Fibroblast of skin of left biceps (primary cell): Measurements from ENCODE around the gene FOLR3.
"Not testable (repeated sequence)": the region's sequence is repeated elsewhere in the genome, so short reads cannot be mapped to it uniquely, and the experiment has no call there.

ENCODE experiments used
- DNase-seq, 2 experiments: peaks; one replicate each; pipeline ENCODE4 v3.0.0-alpha.2; 2013; ENCODE audit warnings: low read depth in 2 of 2

The FOLR3 gene

DNA sequence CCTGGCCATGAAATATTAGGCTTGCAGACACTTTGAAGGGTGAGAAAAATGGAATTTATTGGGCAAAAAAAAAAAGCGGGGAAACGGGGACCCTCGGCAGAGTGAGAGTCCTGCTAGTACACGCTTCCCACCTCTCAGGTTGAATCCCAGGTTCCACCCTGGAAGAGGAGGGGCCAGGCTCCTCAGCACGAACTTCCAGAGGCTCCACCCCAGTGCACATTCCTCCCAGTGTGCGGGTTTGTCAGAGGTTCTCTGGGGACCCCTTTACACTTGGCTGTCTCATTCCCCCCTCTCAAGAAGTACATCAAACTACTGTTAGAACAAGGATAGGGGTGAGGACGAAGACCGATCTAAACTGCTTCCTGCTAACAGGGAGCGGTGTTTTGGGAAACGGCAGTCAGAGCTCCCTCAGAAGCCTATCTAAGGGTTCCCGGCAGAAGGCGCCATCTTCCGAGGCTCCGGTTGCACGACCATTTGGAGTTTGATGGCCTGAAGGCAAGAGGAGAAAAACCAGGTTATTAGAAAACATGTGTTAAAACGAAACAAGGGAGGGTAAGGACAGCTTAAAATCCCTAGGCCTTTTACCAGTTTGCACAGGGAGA lies 27.5 kb downstream of the FOLR3 start:
- DNase-seq: no peak

DNA sequence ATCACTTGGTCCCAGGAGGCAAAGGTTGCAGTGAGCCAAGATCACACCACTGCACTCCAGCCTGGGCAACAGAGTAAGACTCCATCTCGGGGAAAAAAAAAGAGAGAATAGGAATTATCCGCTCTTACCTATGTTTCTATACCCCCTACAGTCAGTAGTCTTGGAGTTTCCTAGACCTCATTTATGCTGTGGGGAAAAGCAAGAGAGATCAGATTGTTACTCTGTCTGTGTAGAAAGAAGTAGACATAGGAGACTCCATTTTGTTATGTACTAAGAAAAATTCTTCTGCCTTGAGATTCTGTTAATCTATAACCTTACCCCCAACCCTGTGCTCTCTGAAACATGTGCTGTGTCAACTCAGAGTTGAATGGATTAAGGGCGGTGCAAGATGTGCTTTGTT lies 28.7 kb downstream of the FOLR3 start:
- not testable (repeated sequence) for DNase-seq

DNA sequence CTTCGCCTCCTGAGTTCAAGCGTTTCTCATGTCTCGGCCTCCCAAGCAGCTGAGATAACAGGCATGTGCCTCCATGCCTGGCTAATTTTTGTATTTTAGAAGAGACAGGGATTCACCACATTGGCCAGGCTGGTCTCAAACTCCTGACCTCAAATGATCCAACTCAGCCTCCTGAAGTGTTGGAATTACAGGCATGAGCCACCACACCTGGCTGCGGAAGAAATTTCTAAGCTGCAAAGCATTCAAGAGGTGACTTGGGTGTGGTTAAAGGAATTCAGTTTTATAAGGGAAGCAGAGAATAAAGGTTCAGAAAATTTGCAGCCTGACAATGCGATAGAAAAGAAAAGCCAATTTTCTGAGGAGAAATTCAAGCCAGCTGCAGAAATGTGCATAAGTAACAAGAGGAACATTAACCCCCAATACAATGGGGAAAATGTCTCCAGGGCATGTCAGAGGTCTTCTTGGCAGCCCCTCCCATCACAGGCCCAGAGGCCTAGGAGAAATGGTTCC lies 33.6 kb downstream of the FOLR3 start:
- DNase-seq: not testable (repeated sequence)

DNA sequence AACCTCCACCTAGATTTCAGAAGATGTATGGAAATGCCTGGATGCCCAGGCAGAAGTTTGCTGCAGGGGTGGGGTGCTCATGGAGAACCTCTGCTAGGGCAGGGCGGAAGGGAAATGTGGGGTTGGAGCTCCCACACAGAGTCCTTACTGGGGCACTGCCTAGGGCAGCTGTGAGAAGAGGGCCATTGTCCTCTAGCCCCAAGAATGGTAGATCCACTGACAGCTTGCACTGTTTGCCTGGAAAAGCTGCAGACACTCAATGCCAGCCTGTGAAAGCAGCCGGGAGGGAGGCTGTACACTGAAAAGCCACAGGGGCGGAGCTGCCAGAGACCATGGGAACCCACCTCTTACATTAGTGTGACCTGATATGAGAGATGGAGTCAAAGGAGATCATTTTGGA lies 34.2 kb downstream of the FOLR3 start:
- DNase-seq: not testable (repeated sequence)

DNA sequence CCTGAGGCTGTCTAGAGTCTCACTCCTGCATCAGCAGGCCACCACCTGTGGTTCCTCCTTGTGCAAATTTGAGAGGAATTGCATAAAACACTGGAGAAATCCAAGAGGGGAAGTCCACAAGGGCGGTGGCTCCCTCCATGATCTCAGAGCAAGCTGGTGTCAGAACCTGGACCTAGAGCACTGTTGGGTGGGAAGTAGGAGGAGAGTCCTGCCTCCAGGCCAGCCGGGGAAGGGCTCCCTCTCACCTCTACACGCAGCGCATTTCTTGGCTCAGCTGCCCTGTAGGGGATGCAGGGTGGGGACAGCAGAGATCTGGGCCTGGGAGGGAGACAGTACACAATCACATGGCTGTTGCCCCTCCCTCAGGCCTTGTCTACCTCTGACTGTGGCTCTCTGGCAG lies 36.5 kb downstream of the FOLR3 start:
- DNase-seq: not testable (repeated sequence)

DNA sequence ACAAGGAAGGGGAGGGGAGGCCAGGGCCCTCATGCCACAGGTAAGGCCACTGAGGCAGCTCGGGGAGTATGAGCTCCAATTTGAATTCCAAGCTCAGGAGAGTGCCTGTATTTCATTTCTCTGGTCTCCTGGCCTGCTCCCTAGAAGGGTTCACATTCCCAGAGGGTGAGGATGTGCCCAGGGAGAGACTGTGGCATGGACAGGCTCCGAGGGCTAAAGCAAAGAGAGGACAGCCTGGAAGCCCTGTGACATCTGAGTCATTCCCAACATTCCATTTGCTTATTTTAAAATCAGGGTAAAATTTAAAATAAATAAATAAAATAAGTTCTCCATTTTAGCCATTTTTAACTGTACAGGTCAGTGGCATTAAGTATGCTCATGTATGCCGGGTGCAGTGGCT lies 37.8 kb downstream of the FOLR3 start:
- DNase-seq: no peak

DNA sequence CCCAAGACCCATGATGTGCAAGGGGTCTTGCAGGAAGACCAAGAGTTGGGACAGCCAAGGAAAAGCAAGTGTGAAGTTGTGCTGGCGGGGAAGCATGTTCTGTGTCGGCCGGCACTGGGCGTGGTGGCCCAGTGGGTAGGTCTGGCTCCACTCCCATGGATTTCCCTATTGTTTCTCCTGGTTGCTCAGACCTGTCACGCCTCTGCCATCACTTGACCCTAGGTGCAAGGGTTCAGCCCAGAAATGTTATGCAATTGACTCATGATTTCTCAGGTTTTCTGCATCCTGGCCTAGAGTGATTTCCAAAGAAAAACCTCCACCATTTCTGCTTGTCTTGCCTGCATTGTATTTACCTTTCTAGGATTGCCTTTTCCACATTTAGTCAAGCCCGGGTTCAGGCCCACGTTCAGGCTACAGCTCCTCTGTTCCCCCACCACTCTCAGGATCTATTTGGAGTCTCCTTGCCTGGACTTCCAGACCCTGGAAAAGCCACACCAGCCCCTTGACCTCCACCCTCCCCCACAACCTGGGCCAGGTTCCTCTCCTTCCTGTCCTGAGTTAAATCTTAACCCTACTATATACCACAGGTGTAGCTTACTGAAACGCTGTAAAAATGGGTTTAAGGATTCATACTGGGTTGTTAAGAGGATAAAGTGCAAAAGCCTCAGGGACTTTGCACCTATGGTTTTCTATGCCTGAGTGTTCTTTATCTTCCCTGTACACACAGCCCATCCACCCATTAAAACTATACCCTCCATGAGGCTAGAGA lies 39.0 kb downstream of the FOLR3 start:
- no peak for DNase-seq

DNA sequence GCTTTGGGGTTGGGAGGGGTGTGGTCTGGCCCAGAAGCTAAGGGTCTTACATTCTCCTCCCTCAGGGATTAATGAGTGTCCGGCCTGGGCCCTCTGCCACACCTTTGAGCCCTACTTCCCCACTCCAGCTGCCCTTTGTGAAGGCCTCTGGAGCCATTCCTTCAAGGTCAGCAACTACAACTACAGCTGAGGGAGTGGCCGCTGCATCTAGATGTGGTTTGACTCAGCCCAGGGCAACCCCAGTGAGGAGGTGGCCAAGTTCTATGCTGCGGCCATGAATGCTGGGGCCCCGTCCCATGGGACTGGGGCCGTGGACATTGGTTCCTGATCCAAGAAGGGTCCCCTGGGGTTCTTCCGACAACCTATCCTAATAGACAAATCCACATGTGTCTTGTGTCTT lies 42.1 kb downstream of the FOLR3 start:
- DNase-seq: no peak

DNA sequence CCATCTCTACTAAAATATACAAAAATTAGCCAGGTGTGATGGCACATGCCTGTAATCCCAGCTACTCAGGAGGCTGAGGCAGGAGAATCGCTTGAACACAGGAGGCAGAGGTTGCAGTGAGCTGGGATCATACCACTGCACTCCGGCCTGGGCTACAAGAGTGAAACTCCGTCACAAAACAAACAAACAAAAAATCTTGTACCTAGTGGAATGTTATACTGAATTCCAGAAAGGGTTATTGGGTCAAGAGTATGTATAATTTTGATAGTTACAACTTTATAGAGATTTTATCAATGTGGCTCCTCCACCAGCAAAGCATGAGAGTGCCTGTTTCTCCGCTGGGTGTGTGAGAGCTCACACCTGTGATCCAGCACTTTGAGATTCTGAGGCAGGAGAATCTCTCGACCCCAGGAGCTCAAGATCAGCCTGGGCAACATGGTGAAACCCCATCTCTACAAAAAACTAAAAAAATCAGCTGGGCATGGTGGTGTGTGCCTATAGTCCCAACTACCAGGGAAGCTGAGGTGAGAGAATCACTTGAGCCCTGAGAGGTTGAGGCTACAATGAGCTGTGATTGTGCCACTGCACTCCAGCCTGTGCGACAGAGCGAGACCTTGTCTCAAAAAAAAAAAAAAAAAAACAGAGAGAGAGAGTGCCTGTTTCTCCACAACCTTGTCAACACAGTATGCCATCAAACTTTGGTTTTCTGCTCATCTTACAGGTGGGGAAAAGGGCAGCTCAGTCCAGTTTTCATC lies 43.7 kb downstream of the FOLR3 start:
- DNase-seq: no peak

DNA sequence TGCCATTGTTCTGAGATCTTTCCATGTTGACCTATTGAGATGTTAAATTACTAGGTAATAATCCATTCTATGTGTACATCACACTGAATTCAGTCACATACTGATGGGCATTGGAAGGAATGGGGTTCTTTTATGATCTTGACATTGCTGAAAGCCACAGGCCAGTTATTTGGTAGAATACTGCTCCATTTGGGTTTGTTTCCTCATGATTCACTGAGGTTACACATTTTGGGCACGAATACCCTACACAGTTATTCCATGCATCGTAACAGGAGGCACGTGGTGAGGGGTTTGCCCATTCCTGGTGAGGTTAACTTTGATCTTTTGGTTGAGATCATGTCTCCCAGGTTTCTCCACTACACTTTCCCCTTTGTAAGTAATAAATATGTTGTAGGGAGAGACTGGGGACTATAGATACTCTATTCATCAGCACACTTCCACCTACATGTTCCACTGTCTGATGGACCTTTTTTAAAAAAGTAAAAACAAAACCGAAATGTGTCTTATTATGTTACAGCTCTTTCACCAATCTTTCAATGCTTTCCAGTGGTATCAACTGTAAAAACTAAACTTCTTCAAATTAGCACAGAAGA lies 44.4 kb downstream of the FOLR3 start:
- DNase-seq: no peak

DNA sequence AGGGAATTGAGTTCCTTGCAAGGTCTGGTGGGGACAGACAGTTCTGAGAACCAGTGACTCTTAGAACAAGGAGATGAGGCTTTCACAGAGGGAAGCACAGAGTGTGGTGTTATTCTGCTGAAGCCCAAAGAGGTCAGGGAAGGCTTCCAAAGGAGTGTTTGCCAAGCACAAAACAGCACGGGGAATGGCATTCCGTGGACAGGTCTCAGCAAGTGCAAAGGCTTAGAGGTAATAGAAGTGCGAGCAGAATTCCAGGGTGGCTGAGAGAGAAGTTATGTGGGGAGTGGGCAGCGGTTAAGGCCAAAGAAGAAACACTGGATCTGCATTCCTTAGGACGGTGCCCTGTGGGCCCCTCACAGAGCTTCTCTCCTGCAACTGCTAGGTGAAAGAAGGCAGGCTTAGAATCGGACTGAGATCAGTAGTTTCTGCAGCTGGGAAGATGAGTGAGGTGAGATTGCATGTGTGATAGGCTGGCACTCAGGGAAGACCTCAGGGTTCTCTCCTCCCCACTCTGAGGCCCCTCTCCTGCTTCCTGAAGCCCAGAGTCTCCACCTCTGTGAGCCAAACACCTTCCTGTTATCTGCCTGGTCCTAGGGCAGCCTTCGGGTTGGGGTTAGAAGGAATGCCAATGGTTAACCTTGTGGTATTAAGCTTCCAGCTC lies 45.5 kb downstream of the FOLR3 start:
- not testable (repeated sequence) for DNase-seq

DNA sequence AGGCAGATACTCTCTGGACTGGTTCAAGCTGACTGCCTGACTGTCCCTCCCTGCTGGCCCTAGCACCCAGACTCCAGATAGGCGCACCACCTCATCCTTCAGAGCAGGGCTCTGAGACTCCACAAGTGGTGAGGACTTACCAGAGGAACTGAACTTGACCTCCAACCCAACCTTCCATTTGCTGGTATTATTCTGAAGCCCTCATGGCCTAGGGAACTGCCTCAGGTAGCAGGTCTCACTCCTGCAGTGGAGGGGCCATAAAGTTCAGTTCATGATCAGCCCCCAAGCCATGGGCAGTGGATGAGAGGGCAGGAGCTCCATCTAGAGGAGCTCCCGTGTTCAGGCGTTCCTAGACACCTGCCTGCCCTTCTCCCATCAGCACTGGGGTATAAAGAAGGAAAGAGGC lies 46.0 kb downstream of the FOLR3 start:
- DNase-seq: not testable (repeated sequence)

DNA sequence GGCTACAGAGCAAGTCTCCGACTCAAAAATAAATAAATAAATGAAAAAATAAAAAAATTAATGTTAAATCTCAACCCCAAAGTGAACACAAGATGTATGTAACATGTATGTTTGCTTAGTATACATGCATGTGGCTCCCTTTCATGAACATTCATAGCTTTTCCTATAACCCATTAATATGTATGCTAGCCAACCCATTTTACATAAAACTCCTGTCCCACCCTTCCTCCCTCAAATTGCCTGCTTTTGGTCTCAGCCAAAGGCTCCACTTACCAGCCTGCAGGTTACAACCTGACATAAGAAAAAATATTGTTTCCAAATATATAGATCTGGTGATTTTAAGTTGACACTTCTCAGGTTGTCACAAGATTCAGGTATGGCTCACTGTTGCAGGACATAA lies 52.7 kb downstream of the FOLR3 start:
- DNase-seq: no peak
